Fibroblast of mammary gland (primary cell): ENCODE results near the gene HNF1B.

ENCODE experiments used
- DNase-seq: peaks from one replicate; pipeline ENCODE4 v3.0.0-alpha.2; 2010; ENCODE audit warnings: low read depth
- H3K4me3 ChIP-seq: 2 replicates; pipeline ENCODE4 v1.5.1; 2011; ENCODE audit warnings: low read depth, mild to moderate bottlenecking, low read length, moderate library complexity; ENCODE audit not compliant: control insufficient read depth
- TF ChIP-seq, protein P1 (sequence below): conservative IDR thresholded peaks from 2 replicates; pipeline ENCODE4 v1.5.1; 2011; ENCODE audit warnings: low read depth, low read length, inconsistent platforms; ENCODE audit not compliant: control insufficient read depth, insufficient read depth

The HNF1B gene

DNA sequence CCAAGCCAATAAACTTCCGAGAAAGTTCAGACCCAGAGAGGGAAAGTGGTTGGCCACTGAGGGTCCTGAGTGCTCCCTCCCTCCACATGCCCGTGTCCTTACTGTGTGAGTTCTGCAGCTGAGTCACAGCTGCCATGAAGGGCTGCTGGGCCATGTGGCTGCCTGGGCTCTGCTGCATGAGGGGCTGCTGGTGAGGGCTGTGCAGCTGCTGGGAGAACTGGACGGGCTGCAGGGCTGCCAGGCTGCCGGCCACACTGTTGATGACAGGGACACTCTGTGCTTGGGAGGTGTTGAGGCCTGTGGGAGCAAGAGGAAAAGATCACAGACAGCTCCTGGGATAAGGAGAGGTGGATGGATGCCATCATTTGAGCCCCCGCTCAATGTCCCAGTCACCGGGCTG, 44.0 kb downstream of the HNF1B start:
- no peak overlapping the region for H3K4me3 ChIP-seq

DNA sequence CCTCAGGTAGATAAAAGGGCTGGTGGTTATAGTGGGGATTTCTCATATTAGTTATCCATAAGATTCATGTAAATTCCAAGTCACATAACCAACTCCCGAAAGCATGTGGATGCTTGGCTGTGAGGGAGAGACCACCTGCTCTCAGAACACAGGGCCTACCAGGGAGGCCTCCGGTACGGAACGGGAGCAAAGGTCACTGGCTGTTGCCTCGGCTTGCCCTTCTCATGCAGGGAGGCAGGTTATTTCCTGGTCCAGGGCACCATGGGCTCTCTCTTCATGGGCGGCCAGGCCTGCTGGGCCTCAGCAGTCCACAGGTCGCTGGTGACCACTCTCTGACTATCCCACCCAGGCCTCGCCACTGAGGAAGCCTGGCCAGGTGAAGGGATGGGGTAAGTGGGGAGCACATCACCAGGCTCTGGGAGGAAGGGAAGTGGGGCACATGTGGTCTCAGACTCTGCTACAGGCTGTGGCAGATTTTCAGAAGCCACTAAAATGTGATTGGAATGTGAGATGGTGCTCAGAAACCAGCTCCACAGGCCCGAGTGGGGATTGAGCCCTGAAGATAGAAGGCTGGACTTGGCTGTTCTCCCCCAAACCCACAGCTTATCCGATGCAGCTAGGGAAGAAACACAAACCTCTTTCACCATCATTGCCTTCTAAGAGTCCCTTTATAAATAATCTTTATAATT, 45.4 kb downstream of the HNF1B start:
- TF ChIP-seq, protein P1, sequence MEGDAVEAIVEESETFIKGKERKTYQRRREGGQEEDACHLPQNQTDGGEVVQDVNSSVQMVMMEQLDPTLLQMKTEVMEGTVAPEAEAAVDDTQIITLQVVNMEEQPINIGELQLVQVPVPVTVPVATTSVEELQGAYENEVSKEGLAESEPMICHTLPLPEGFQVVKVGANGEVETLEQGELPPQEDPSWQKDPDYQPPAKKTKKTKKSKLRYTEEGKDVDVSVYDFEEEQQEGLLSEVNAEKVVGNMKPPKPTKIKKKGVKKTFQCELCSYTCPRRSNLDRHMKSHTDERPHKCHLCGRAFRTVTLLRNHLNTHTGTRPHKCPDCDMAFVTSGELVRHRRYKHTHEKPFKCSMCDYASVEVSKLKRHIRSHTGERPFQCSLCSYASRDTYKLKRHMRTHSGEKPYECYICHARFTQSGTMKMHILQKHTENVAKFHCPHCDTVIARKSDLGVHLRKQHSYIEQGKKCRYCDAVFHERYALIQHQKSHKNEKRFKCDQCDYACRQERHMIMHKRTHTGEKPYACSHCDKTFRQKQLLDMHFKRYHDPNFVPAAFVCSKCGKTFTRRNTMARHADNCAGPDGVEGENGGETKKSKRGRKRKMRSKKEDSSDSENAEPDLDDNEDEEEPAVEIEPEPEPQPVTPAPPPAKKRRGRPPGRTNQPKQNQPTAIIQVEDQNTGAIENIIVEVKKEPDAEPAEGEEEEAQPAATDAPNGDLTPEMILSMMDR, result no peak
- H3K4me3 ChIP-seq, result no peak overlapping the region
- DNase-seq, result no peak

More for the DNA sequence above, 44.0 kb downstream of the HNF1B start:
- no peak for DNase-seq
- TF ChIP-seq, protein P1, result no peak

DNA sequence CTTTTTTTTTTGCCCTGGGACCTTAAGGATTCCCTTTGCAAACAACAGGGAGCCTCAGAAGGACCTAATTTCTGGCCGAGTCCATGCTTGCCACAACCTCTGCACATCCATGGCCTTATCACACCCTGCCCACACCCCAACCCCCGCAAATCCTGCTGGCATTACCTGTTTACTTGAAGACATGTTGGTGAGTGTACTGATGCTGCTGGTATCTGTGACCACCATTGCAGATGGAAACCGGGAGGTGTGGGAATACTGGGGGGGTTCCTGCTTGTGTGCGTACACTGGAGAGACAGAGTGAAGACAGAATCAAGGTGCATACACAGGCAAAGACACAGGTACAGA, 46.0 kb downstream of the HNF1B start:
- no peak overlapping the region for H3K4me3 ChIP-seq
- TF ChIP-seq, protein P1, result no peak
- no peak for DNase-seq

DNA sequence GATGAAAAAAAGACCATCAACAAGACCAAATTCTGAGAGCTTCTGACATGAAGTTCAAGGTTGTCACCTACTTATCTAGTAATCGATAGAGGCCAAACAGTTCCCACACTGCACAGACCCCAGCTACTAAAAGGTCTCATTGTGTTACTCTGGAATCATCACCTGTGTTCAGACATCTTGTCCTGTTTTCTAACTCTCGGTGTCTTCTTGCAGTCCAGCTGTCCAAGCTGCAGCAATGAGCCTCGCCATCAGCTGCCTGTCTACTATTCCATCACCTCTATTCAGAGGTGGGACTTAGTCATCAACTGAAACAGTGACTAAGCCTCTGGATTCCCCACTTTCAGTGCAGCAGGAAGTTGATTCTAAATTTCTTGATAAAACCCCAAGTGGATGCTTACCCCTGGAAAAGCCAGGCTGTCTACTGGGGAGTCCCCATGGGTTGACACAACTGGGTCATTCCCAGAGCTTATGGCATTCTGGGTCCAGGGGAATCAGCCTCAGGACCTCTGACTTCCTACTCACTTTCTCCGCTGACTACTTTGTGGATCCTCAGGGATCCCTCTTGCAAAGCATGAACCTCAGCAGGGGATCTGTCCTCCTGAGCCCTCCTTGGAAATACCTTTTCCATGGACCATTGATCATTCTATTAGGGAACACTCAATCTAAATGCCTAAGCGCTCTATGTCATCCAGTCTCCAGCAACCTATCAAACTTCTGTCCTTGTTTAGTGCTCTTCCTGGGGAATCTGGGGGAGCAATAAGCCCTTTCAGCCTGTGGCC, 46.5 kb downstream of the HNF1B start:
- no peak overlapping the region for H3K4me3 ChIP-seq
- TF ChIP-seq, protein P1, result no peak
- DNase-seq, result peak; percentile 23

DNA sequence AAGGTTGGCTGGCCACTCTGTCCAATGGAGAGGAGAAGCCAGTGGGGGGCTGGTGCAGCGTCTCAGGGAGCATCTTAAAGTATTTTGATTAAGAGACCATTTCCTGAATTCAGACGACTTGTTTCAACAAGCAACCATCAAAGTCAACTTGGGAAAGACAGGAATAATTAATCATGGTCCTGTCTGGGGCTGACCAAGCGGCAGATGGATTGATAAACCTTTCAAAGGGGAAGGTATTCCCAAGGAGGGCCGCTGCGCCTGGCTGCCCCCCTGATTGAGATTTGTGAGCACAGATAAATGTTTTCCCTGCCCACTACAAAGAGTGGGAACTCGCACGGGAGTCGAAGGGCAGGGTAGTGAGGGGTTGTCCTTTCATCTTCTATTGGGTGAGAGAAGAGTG, 47.5 kb downstream of the HNF1B start:
- TF ChIP-seq, protein P1, result no peak

DNA sequence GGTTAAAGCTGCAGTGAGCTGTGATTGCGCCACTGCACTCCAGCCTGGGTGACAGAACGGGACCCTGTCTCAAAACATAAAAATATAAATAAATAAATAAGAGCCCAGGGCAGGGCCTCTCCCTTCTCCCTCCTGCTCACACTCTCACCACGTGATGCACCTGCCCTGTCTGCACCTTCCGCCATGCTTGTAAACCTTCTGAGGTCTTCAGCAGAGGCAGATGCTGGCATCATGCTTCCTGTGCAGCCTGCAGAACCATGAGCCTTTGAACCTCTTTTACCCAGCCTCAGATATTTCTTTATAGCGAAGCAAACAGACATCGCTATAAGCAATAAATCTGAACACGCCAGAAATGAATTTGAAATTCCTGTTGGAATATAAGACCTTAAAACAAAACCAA, 48.5 kb downstream of the HNF1B start:
- no peak for DNase-seq

More for the DNA sequence above, 47.5 kb downstream of the HNF1B start:
- DNase-seq, result no peak
- no peak overlapping the region for H3K4me3 ChIP-seq

More for the DNA sequence above, 48.5 kb downstream of the HNF1B start:
- TF ChIP-seq, protein P1, result no peak
- H3K4me3 ChIP-seq, result no peak overlapping the region
